Measurements from ENCODE around the gene NPDC1.

GRCh38 chr9:137082925-137083290 is 36.9 kb upstream of the NPDC1 start:
- TF ChIP-seq POLR2A (IDR thresholded peaks at IDR 0.05; ENCODE audit: low read length) (no peak), GATA1 (IDR thresholded peaks at IDR 0.05; ENCODE audit: low read depth, low read length) (no peak)
